HG03025 (cell line): ENCODE data around the gene GCG.

Experiments used
- ATAC-seq: cut with Tn5 transposase; IDR thresholded peaks from one replicate; pipeline ENCODE4 v1.9.1; 2021; ENCODE audit warnings: mild to moderate bottlenecking, moderate library complexity; ENCODE audit not compliant: unreplicated experiment, low FRiP score

The GCG gene

GRCh38 chr2:162106746-162107145 lies 45.3 kb downstream of the GCG start:
- ATAC-seq, result no peak

DNA sequence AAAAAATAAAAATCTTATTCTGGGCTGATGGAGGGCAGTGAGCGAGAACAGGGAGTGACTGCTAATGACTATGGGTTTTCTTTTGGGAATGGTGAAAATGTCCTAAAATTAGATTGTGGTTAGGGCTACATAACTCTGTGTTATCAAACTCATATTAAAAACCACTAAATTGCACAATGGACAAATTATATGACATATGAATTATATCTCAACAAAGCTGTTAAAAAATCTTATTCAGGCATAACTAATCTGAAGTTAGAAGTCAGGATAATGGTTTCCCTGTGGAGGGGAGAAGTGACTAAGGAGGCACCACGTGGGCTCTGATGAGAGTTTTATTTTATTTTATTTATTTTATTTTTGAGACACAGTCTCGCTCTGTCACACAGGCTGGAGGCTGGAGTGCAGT lies 45.9 kb downstream of the GCG start:
- no peak for ATAC-seq

DNA sequence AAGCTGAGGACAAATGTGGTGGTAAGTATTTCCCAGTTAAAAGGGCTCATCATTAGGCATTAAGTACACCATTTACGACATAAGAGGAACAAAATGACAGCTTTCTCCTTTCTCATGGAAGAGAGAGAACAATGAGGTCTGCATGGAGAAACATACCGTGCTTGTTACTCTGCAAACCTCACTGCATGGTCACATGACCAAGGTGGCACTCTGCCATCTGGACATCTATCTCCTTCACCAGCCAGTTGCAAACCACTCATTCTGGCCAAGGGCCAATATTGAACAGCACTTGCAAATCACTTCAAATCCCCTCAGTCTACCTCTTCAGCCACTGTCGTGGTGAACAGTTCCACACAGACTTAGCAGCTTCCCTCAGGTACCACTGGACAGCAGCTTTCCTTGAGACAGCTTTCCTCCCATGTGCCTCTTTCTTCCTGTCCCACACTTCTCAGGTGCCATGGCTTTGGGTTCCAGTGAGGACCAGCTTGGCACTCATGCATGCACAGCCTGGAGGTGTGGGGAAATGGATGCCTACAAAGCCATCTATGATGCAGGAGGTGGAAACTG lies 48.5 kb downstream of the GCG start:
- ATAC-seq, result no peak

DNA sequence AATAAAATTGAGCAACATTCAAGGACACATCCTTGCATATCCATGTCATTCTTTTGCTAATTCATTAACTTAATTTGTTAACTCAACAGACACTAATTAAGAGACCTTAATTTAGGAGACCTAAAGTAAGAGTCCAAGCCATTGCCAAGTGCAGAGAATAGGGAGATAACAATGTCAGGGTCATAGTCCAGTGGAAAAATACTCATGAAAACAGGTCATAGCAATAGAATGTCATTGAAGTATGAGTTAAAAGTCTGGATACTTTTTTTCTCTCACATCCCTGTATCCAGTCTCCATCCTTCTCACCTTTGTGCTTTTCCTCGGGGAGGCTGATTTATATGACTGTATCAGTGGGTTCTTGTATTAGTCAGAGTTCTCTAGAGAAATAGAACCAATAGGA lies 51.5 kb downstream of the GCG start:
- ATAC-seq, result no peak

DNA sequence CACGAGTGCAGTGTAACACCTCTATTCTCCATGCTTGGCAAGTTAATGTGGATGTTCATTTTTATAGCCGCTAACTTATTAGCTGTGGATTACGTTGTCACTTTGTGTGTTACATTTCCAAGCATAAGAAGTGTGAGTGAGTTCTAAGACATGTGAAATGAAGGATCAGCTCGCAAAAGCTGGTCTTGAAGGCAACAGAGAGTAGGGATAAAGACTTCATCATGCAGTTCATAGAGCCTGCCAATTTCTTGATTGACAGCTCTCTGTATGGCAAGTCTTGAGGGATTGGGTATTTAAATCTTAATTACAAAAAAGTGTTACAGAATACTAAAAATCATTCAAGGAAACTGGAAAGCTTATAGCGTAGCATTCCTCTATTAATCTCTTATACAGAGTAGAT lies 52.2 kb downstream of the GCG start:
- ATAC-seq, result no peak
